LNCAP (cell line): Measurements from ENCODE around the gene FAR1.

Experiments used
- CTCF ChIP-seq: fragments of 450-650 bp; IDR thresholded peaks from 2 replicates; pipeline ENCODE4 v1.5.1; 2017; ENCODE audit warnings: mild to moderate bottlenecking

FAR1 gene

GRCh38 chr11:13702071-13702470 lies 33.6 kb downstream of the FAR1 start:
- TF ChIP-seq CTCF: no peak

GRCh38 chr11:13705710-13706109 lies 37.2 kb downstream of the FAR1 start:
- no peak for TF ChIP-seq CTCF

GRCh38 chr11:13713982-13714381 lies 45.5 kb downstream of the FAR1 start:
- no peak for TF ChIP-seq CTCF

- TF ChIP-seq CTCF: no peak
Measured at GRCh38 chr11:13717331-13717730, 48.9 kb downstream of the FAR1 start.

GRCh38 chr11:13718394-13718793 lies 49.9 kb downstream of the FAR1 start:
- TF ChIP-seq CTCF: no peak

GRCh38 chr11:13720940-13721339 lies 52.5 kb downstream of the FAR1 start:
- no peak for TF ChIP-seq CTCF

- TF ChIP-seq CTCF: no peak
Measured at GRCh38 chr11:13721760-13722159, 53.3 kb downstream of the FAR1 start.

GRCh38 chr11:13726456-13726855 lies 58.0 kb downstream of the FAR1 start:
- no peak for TF ChIP-seq CTCF
